ENCODE data around the gene MS4A15.
"Not testable (repeated sequence)": the region's sequence is repeated elsewhere in the genome, so short reads cannot be mapped to it uniquely, and the experiment has no call there.

The MS4A15 gene

DNA sequence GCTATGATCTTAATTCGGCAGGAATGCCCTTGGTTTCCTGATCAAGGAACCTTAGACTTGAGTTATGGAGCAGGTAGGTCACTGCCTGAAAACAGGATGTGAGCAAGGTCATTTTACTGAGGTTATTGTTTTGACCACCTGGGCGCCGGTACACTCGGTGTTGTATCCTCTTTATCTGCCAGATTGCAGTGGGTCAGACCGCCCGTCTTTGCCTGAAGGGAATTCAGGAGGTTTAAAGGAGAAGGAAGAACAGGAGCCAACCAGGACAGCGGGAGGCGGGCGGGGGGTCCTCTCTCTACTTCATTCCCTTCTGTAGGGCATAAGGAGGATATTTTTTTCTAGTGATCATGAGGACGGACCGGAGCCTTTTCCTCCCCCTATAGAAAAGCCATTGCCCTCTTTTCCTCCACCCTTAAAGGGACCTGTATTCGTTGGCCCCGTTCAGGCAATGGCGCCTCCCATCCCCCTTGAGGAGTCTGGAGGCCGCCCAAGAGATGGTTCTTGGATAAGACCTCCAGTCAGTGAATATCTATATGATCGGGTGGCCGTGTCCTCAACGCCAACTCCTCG, 649 bp downstream of the MS4A15 start:
- DNase-seq, result peak; percentile 37

DNA sequence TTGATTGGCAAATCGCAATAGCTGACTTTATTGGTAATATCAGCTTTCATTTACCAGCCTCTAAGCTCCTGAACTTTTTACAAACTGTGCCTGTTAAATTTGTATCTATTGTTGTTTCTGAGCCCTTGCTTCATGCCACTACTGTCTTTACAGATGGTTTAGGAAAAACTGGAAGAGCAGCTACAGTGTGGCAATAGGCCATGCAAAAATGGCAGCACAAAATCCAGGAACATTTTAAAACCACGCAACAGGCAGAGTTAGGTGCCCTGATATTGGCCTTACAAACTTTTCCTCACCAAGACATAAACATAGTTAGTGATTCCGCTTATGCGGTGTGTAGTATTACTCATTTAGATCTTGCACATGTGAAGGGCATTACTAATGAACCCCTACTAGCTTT, 2.0 kb downstream of the MS4A15 start:
- DNase-seq, result not testable (repeated sequence)

DNA sequence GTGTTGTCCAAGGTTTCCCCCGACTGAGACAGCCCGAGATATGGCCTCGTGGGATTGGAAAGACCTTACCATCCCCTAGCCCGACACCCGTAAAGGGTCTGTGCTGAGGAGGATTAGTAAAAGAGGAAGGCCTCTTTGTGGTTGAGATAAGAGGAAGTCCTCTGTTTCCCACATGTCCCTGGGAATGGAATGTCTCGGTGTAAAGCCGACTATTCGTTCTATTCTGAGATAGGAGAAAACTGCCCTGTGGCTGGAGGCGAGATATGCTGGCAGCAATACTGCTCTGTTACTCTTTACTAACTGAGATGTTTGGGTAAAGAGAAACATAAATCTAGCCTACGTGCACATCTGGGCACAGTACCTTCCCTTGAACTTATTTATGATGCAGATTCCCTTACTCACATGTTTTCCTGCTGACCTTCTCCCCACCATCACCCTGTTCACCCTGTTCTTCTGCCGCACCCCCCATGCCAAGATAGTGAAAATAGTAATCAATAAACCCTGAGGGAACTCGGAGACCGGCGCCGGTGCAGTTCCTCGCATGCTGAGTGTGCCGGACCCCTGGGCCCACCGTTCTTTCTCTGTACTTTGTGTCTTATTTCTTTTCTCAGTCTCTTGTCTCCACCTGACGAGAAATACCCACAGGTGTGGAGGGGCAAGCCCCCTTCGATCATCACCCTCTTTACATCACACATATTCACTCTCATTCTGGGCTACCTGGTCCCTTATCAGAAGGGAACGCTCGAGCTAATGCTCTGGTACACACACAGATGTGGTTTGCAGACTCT, 3.0 kb downstream of the MS4A15 start:
- not testable (repeated sequence) for DNase-seq

DNA sequence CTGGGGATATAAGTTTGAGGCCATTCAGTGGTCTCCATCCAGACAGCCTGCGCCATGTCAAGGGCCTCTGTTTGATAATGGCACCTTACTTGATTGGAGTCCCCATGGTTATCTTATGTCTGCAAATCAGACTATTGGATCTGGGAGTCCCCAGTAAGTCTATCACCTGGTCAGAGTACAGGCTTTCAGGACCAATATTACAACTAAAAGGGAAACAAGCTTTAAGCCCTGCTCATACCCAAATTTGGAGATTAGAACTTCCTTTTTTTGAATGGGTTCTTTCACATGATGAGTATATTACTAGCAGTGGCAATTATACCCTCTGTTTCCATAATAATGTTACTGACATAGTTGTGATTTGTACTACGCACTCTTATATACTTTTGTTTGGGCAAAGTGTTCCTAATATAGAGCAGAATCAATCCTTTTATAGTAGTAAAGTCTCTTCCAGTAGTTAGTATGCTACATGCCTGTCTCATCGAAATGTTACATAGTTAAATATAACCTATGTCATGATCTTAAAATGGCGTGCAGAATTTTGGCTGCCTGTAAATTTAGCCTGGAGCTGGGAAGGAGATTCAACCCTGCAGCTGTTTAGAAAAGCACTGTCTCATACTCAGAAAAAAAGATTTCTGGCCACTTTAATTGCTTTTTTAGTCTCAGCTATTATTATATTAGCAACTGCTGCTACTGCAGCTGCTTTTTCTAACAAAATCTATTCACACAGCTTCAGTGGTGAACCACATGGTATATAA, 4.9 kb downstream of the MS4A15 start:
- DNase-seq, result no peak

DNA sequence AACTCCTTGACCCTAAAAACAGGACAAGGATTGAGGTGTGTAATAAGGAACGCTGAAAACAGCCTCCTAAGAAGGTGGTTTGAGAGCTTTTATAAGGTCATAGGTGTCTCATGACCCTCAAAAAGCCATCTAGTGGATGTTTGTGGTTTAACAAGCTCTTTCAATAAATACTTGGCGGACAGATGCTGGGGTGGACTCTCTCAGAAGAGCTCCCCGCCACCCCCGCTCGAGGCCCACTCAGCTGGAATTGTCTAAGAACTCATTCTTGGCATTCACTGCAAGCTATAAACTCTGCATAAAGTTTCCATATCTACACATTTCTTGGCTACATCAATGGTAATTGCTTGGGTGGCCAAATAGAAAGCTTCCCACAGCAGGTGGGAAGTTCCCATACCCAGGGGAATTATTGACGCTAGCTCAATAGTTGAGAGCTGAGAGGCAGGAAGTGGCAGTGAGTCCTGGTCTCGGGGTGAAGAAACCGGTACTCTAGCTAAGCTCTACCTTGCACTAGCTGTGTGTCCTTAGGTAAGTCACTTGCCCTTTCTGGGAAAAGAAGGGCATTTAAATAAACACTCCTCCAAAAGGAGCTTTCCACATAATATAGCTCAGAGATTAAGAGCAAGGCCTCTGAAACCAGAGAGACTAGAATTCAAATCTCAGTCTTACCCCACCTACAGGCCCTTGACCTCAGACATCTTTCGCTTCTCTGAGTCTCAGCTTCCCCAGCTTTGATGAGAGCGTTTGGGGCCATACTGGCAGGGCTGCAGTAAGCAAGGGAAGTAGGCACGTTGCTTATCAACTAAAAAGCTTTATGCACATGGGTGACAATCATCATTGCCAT, 6.4 kb downstream of the MS4A15 start:
- peak; percentile 31 for DNase-seq

DNA sequence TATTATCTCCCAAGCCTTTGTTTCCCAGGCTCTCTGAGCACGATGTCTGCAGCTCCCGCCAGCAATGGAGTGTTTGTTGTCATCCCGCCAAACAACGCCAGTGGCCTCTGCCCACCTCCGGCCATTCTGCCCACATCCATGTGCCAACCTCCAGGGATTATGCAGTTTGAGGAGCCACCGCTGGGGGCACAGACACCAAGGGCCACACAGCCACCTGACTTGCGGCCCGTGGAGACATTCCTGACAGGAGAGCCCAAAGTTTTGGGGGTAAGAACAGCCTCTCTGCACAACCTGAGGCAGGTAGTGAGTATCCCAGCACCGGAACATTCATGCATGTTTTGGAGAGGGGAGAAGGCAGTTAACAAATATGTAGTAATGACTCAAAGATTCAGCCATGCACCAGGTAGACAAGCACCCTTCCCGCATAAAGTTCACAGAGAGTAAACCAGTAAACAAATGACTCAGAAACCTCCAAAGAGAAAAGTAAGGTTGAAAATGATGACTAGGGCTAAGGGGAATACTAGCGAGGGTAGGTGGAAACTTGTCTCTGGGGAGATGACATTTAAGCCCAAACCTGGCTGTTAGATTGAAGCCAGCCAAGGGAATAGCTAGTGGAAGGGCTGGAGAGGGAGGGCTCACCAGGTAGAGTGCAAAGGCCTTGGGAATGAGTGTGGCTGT, 7.2 kb downstream of the MS4A15 start:
- DNase-seq, result peak; percentile 33

DNA sequence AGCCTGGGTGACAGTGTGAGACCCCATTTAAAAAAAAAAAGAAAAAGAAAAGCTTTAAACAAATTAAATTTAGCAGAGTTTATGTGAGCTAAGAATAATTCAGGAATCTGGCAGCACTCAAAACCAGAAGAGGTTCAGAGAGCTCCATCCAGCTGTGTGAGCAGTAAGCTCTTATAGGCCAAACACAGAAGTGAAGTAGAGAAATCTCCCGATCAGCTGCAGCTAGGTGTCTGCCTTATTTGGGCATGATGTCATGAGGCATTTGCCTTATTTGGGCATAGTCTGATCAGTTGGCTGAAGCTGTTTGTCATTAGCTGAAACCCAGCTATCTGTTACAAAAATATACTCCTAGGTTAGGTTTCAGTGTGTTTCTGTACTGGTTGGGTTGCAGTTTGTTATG, 8.2 kb downstream of the MS4A15 start:
- DNase-seq, result no peak

DNA sequence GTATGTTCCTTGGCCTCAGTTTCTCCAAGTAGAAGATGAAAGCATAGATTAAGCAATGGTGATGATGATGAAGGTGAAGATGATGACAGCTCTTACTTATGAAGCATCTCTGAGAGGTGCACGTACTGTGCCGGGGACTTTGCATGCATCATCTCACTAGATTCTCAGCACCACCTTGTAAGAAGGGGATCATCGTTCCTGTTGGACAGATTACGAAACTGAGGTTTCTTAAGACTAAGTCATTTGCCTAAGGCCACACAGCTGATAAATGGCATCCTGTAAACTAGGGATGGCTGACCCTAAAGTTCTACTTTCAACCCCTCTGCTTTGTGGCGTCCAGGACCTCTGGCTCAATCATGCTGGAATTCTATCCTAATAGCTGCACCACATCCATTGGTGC, 8.7 kb downstream of the MS4A15 start:
- DNase-seq, result no peak

DNA sequence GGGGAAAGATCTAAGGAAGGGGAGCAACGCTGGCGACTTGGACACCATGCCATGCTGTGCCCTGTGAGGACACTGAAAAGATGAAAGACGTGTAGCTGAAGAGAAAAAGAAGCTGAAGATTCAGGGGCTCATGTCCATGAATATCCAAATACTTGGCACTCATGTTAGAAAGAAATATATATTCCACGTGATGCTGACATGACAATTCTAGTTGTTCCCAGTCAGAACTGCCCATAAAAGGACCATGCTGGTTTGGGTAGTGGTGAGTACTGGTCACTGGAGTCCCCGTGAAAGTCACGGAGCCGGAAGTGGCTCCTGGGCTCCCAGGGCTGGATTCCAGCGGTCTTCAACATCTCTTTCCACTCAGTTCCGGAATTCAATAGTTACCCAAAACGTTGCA, 9.9 kb downstream of the MS4A15 start:
- DNase-seq, result no peak

DNA sequence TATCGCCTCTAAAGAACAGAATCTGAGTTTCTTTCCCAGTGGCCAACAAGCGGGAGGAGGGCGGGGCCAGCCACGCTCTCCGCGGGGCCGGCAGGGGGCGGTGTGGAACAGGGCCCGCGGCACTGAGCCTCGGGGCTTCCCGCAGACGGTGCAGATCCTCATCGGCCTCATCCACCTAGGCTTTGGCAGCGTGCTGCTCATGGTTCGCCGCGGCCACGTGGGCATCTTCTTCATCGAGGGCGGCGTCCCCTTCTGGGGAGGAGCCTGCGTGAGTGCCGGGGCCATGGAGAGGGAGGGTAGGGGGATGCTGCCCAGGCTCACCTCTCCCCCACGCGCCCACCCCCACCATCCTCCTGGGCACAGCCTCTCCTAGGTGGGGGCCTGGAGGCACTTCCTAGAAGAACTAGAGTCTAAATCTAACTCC, 10.7 kb downstream of the MS4A15 start:
- peak; percentile 61 for DNase-seq

DNA sequence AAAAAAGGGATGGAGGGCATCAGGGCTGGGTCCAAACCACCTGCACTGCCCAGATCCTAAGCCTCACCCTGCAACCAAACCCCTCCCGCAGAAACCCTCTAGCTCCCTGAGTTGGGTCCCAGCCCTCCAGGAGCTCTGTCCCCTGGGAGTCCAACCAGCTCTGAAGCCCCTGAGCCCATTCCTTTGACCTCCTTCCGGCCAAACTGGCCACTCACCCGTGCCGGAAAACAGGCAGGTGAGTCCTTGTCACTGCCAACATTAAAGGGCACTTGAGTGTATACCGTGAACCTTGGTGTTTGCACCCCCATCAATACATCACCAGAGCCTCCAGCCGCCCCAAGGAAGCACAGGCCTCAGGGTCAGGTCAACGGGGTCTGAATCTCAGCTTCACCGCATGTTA, 11.5 kb downstream of the MS4A15 start:
- DNase-seq, result peak; percentile 47

DNA sequence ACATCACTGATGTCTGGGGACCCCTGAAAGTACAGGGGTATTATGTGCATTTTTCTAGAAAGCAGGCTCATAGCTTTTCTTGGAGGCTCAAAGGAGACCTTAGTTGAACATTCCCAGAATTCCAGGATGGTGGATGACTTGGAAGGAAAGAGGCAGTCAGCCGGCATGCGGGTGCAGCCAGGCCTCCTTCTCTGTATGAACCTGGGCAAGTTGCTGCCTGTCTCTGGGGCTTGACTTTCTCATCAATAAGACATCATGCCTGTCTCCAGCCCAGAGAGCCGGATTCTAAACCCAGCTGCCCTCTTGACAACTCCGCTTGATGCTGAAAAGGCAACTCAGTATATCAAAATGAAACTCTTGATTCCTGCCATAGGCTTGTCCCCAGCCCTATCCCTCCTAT, 12.6 kb downstream of the MS4A15 start:
- peak; percentile 17 for DNase-seq

DNA sequence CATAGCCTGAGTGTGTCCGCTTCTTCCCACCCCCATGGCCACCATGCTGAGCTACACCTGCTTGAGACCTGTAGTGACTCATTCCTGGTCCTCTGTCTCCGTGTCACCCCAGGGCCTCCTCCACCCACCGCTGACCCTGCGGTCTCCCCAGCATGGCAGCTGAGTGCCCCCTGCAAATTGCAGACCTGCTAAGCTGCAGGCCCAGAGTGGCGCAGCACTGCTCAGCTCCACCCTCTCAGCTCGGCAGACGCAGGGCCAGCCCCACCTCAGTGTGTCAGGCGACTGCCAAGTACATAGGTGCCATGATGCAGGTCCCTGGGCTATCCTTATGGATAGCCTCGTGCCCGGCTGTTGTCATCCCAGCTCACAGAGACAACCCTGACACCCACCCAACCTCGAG, 13.1 kb downstream of the MS4A15 start:
- DNase-seq, result peak; percentile 58

DNA sequence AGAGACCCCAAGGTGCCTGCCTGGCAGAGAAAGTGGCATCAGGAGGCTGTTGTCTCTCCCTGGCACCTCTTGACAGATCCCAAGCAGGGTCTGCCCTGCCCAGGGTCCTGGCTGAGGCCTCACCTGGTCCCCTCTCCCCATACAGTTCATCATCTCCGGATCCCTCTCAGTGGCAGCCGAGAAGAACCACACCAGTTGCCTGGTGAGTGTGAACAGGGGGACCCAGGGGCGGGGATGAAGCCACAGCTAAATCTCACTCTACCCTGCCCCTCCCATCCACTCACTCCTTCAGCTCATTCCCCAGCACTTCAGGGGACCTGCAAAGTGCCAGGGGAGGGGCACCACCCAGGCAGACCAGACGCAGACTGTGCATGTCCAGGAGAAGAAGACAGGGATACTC, 14.5 kb downstream of the MS4A15 start:
- DNase-seq, result no peak

DNA sequence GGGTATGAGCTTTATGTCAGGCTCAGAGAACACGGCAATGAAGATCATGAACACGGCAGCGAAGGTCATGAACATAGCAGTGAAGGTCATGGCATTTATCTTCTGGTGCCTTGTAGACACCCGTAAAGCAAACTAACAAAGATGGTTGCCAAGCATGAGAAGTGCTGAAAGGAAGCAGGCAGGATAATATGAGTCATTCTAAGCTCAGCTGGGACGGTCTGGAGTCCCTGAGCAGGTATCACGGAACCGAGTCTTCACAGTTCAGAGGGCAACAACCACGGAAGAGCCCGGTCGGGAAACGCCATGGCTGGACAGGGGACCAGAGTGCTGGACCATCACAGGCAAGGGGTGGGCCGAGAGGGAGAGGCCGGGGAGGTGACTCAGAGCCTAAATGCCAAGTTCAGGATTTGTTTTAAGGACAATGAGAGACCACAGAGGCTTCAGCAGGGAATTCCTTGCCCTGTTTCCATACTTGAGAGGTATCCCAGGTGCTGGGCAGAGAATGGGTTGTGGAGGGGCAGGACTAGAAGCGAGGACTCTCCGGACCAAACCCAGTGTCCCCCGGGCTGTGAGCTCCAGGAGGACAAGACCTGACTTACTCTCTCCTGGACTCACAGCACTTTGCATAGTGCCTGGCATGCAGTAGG, 15.3 kb downstream of the MS4A15 start:
- peak; percentile 33 for DNase-seq

DNA sequence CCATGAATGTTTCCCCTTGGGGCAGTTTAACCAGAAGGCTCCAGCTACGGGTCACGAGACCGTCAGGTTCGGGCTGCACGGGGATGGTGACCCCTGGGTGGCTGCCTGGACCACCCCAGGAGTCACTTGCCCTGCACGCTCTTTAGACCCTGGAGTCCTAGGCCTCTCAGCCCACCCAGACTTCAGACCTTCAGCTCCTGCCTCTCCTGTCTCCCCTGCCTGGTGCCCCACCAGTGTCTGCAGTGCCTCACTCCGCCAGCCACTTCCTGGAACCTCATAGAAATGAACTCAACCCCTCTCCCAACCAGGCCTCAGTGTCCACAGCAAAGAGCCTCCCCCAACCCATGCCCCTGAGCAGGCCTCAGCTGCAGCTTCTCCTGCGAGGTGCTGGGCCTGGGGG, 16.0 kb downstream of the MS4A15 start:
- DNase-seq, result no peak

DNA sequence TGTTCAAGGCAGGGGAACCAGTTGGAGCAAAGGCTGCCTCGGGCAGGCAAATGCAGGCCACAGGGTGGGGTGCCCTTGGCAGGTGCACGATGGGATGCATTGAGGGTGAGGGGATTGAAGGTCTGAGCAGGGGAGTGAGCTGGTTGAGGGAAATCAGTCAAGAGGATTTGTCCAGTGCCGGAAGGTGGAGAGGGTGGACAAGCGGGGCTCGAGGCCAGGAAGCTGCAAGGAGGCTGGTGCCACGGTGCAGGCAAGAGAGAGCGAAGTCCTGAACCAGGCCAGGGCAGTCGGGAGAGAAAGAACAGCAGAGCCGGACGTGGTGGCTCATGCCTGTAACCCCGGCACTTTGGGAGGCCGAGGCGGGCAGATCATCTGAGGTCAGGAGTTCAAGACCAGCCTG, 18.1 kb downstream of the MS4A15 start:
- peak; percentile 57 for DNase-seq

DNA sequence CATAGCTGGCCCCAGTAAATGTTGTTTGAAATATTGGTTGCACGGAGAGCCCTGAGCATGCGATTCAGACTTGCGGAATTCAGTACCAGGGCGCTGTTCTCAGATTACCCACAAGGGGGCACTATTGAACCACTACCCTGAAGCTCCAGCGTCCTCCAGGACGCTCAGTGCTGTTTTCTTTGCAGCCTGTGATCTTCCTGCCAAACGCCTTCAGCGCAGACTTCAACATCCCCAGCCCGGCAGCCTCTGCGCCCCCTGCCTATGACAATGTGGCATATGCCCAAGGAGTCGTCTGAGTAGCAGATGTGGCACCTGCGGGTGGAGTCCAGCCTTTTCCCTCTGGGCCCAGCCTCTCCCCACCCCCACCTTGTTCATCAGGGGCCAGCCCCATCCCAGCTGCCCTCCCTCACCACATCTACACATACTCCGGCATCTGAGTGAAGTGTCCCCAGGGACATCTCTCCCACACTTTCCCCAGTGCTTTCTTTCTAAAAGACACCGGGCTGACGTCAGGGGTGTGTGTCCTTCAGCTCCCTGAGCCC, 18.8 kb downstream of the MS4A15 start:
- DNase-seq, result peak; percentile 91

DNA sequence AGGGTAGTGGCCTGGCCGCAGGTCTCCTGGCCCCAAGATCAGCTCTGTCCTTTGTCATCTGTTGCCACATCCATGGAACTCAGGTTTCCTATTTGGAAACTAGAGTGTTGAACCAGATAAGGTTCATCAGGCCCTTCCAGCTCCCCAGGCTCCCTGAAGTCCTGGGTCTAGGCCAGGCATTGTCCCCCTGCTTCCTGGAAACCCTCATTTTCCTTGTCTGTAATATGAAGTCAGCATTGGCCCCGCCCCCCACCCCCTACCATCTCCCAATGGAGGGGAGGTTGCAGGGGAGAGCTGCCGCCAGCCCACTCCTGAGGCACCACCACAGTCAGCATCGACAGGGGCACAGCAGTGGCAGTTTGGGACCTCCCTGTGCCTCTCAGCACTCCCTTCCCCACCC, 19.5 kb downstream of the MS4A15 start:
- DNase-seq, result peak; percentile 57

DNA sequence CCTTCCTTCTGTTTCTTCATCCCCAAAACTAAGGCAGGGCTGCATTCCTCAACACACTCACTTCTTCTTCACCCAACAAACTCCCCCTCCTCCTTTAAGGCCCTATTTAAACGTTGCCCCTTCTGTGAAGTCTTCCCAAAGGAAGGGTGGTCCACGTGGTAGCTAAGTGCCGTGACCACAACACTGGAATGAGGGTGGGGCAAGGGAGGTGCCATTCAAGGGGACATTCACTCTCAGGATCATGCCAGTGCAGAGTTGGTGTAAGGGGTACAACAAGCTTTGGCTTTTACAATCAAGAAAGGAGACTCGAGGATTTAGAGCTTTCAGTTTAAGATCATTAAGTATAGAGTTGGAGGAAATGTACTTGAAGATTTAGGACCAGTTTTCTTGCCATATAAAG, 20.4 kb downstream of the MS4A15 start:
- peak; percentile 36 for DNase-seq

DNA sequence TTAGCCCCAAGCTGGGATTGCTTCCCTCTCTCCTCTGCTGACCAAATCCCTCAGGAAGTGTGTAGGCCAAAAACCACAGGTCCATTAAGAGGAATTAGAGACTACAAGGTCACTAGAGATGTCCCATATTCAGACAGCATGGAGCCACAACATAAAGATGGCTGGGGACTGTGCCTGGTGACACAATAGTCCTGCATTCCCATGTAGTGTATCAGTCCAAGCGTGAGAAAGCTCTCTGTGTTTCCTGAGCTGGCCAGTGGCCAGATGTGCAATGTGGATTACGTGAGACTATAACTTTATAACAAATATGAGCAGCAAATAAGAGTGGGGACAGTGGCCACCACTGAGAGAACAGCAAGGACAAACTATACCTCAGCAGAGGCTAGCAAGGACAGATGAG, 20.9 kb downstream of the MS4A15 start:
- DNase-seq, result no peak

DNA sequence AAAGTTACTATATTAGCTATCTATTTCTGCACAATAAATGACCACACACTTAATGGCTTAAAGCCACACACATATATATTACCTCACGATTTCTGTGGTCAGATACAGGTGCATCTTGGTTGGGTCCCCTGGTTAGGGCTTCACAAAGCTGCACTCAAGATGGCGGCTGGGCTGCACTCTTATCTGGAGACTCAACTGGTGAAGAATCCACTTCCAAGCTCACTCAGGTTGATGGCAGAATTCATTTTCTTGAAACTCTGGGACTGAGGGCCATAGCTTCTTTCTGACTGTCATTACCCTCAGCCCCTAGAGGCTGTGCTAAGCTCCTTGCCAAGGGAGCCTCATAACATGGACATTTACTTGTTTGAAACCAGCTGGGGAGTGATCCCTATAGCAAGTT, 23.4 kb downstream of the MS4A15 start:
- peak; percentile 37 for DNase-seq

Data from activated effector memory CD4-positive, alpha-beta T cell treated with anti-CD3 and anti-CD28 coated beads, Interleukin-2, amount 50 U/mL, for 16 hours (primary cell).